ENCODE data around the gene TIGD7. TPM values are rescaled to one million over a fixed set of nuclear protein-coding genes. Genes with fewer than 3 reads are reported as not detected.
A peak's percentile ranks its signal among the peaks of the same experiment; 100 is the strongest.

Gene TIGD7
- total RNA-seq, 2 experiments from 2014 or later = 1.5 to 1.7 TPM

GRCh38 chr16:3292604-3293003 is 12.6 kb downstream of the TIGD7 start:
- H3K4me3 ChIP-seq (ENCODE audit: low read length) = no peak overlapping the region
- Mint-ChIP-seq H3K9me3 (peaks cover 16% of the 10 kb centered on the region), H3K27ac (no peak overlapping the region), H3K27me3 (no peaks in the 10 kb centered on the region), H3K4me1 (ENCODE audit: low read depth) (no peaks in the 10 kb centered on the region), H3K4me3 (no peak overlapping the region), H3K36me3 (ENCODE audit: low read depth) (peaks cover 85% of the 10 kb centered on the region)
- peaks cover 46% of the 10 kb centered on the region for H3K36me3 ChIP-seq (ENCODE audit: insufficient read depth, low read length)
- intact Hi-C loops (cut with DNase I, micrococcal nuclease) = loop anchor here in 1 of 2 experiments (5.0 kb wide), 1 partner anchor 90 kb away; no protein-coding TSS in a partner anchor
- no peaks in the 10 kb centered on the region for H3K27me3 ChIP-seq (ENCODE audit: control insufficient read depth in 1 of 2, insufficient read depth in 2 of 2, low read length in 2 of 2)
- CTCF ChIA-PET = no interaction called here
- peaks cover 79 to 83% of the 10 kb centered on the region in 2 experiments for H3K9me3 ChIP-seq (ENCODE audit: control insufficient read depth in 1 of 2, insufficient read depth in 1 of 2, low read length in 2 of 2)
- DNase-seq (no peak), ATAC-seq (ENCODE audit: poor library complexity) (no peak)
- no peak overlapping the region for H3K27ac ChIP-seq (ENCODE audit: low read depth in 1 of 2, low read length in 2 of 2)
- H3K4me1 ChIP-seq (ENCODE audit: insufficient read depth, low read length) = no peaks in the 10 kb centered on the region
- no peak for TF ChIP-seq CTCF (IDR thresholded peaks at IDR 0.05)
- POLR2A ChIA-PET = no interaction called here

GRCh38 chr16:3289998-3290673 is 15.1 kb downstream of the TIGD7 start:
- Histone ChIP-seq H3K9me3 (ENCODE audit: control insufficient read depth in 1 of 2, insufficient read depth in 1 of 2, low read length in 2 of 2) (peaks cover 62 to 80% of the 10 kb centered on the region in 2 experiments), H3K27ac (ENCODE audit: low read depth in 1 of 2, low read length in 2 of 2) (no peak overlapping the region), H3K4me1 (ENCODE audit: insufficient read depth, low read length) (peaks cover 8% of the 10 kb centered on the region), H3K27me3 (ENCODE audit: control insufficient read depth in 1 of 2, insufficient read depth in 2 of 2, low read length in 2 of 2) (no peaks in the 10 kb centered on the region), H3K36me3 (ENCODE audit: insufficient read depth, low read length) (peaks cover 65% of the 10 kb centered on the region), H3K4me3 (ENCODE audit: low read length) (no peak overlapping the region)
- H3K4me3 Mint-ChIP-seq = no peak overlapping the region
- H3K36me3 Mint-ChIP-seq (ENCODE audit: low read depth) = peaks cover 94% of the 10 kb centered on the region
- no peak for TF ChIP-seq CTCF (IDR thresholded peaks at IDR 0.05)
- ChIA-PET CTCF (interaction anchor here (1.3 kb wide), 1 partner anchor 208 kb away, joined by 4 read pairs; no protein-coding TSS in a partner anchor), POLR2A (interaction anchor here (0.6 kb wide), 1 partner anchor 129 kb away, joined by 3 read pairs; no protein-coding TSS in a partner anchor)
- peaks cover 16% of the 10 kb centered on the region for H3K4me1 Mint-ChIP-seq (ENCODE audit: low read depth)
- DNase-seq = no peak
- peaks cover 19% of the 10 kb centered on the region for H3K9me3 Mint-ChIP-seq
- intact Hi-C loops (cut with DNase I, micrococcal nuclease) = loop anchor here in 1 of 2 experiments (5.0 kb wide), 1 partner anchor 92 kb away; no protein-coding TSS in a partner anchor
- no peak for ATAC-seq (ENCODE audit: poor library complexity)
- H3K27ac Mint-ChIP-seq = no peak overlapping the region
- H3K27me3 Mint-ChIP-seq = no peaks in the 10 kb centered on the region

- Mint-ChIP-seq H3K4me1 (ENCODE audit: low read depth) (peaks cover 42% of the 10 kb centered on the region), H3K9me3 (peaks cover 8% of the 10 kb centered on the region), H3K27ac (peak overlapping the region; percentile 24), H3K27me3 (no peaks in the 10 kb centered on the region), H3K4me3 (peak overlapping the region; percentile 70), H3K36me3 (ENCODE audit: low read depth) (peaks cover 75% of the 10 kb centered on the region)
- intact Hi-C loops (cut with DNase I, micrococcal nuclease) = no loop called here
- H3K9me3 ChIP-seq (ENCODE audit: control insufficient read depth in 1 of 2, insufficient read depth in 1 of 2, low read length in 2 of 2) = peaks cover 31 to 43% of the 10 kb centered on the region in 2 experiments
- peaks cover 39% of the 10 kb centered on the region for H3K4me1 ChIP-seq (ENCODE audit: insufficient read depth, low read length)
- H3K27me3 ChIP-seq (ENCODE audit: control insufficient read depth in 1 of 2, insufficient read depth in 2 of 2, low read length in 2 of 2) = no peaks in the 10 kb centered on the region
- ChIA-PET CTCF (no interaction called here), POLR2A (interaction anchor here (2.9 to 8.8 kb wide), 3 partner anchors 20 to 116 kb away, joined by 48 to 99 read pairs (median 60); partner anchors contain the start of genes TIGD7, ZNF174, ZNF75A and ZSCAN32)
- no peak overlapping the region for H3K27ac ChIP-seq (ENCODE audit: low read depth in 1 of 2, low read length in 2 of 2)
- H3K36me3 ChIP-seq (ENCODE audit: insufficient read depth, low read length) = peaks cover 45% of the 10 kb centered on the region
- DNase-seq (no peak), ATAC-seq (ENCODE audit: poor library complexity) (no peak)
- no peak for TF ChIP-seq CTCF (IDR thresholded peaks at IDR 0.05)
- no peak overlapping the region for H3K4me3 ChIP-seq (ENCODE audit: low read length)
These were observed 20.1 kb downstream of the TIGD7 start for GRCh38 chr16:3285131-3285530.
